ENCODE data around the gene UBE4A. TPM values are rescaled to one million over a fixed set of nuclear protein-coding genes. Genes with fewer than 3 reads are reported as not detected.

Gene UBE4A
- total and polyA plus RNA-seq, 2 of the 4 experiments (the other 2 are of a cell fraction): 15.2 to 69.7 TPM

GRCh38 chr11:118435893-118436624, 76.7 kb downstream of the UBE4A start, which contains the start of gene KMT2A:
KMT2A (plus strand) TSS chr11:118436492; CDS start chr11:118436513, 21 bp downstream.
- WGBS, 2 experiments (ENCODE audit: extremely low coverage in 2 of 2, insufficient read length in 1 of 2): 0% methylated on average over 26 of the region's 83 CpGs; no CpG with 5 or more reads in 1 of the 2 experiments
- Histone ChIP-seq H3K9ac (ENCODE audit: low read depth, low read length) (peak within 1 kb of the TSS; percentile 83), H3K9me3 (ENCODE audit: control insufficient read depth, insufficient read depth, low read length) (no peaks in the 10 kb centered on the region), H2BK20ac (ENCODE audit: low read depth, low read length) (no peak within 1 kb of the TSS), H3K79me1 (ENCODE audit: low read depth in 1 of 2, low read length in 2 of 2) (peaks cover 0 to 42% of the 10 kb centered on the region in 2 experiments; a peak in 2 of 4 replicates), H2BK15ac (ENCODE audit: low read depth, low read length) (no peak within 1 kb of the TSS), H3K56ac (ENCODE audit: extremely low read depth, insufficient read depth, low read length) (peak within 1 kb of the TSS; percentile 49), H3K4me2 (ENCODE audit: low read depth, low read length) (peak within 1 kb of the TSS; percentile 100), H4K5ac (ENCODE audit: low read depth, low read length) (peak within 1 kb of the TSS; percentile 66), H2BK5ac (ENCODE audit: low read depth, low read length, poor library complexity, severe bottlenecking) (peak within 1 kb of the TSS; percentile 91), H3K27ac (ENCODE audit: insufficient read depth, low read length) (peak within 1 kb of the TSS; percentile 95), H3K27me3 (ENCODE audit: control insufficient read depth, insufficient read depth, low read length) (no peaks in the 10 kb centered on the region), H4K20me1 (ENCODE audit: insufficient read depth, low read length) (peaks cover 44% of the 10 kb centered on the region), H3K9me1 (ENCODE audit: insufficient read depth, low read length) (no peaks in the 10 kb centered on the region), H3K4me3 (ENCODE audit: insufficient read depth, low read depth, low read length) (peak within 1 kb of the TSS; percentile 99), H3K18ac (ENCODE audit: low read depth, low read length) (peak within 1 kb of the TSS; percentile 73), H4K91ac (ENCODE audit: insufficient read depth, low read depth, low read length) (peak within 1 kb of the TSS; percentile 53), H2AK9ac (replicated peaks; ENCODE audit: low read depth, low read length, poor library complexity) (peak within 1 kb of the TSS; percentile 99), H4K8ac (ENCODE audit: low read depth in 2 of 2, low read length in 2 of 2) (peak within 1 kb of the TSS; percentile 62 to 71; a peak in 3 of 4 replicates), H3K23ac (ENCODE audit: low read depth, low read length) (peak within 1 kb of the TSS; percentile 86), H2AFZ (replicated peaks; ENCODE audit: low read length, poor library complexity) (peak within 1 kb of the TSS; percentile 96), H2AK5ac (ENCODE audit: low read depth, low read length) (0 out of 2 replicates have a peak within 1 kb of the TSS, but pooled peaks have one; percentile 51), H2BK120ac (ENCODE audit: low read depth, low read length) (0 out of 2 replicates have a peak within 1 kb of the TSS, but pooled peaks have one; percentile 37), H3K14ac (replicated peaks; ENCODE audit: low read depth, low read length) (peak within 1 kb of the TSS; percentile 66), H3K4me1 (ENCODE audit: control insufficient read depth, insufficient read depth, low read length) (peaks cover 6% of the 10 kb centered on the region), H3K36me3 (ENCODE audit: control insufficient read depth, insufficient read depth, low read length) (no peaks in the 10 kb centered on the region), H3K4ac (ENCODE audit: low read depth, low read length) (peak within 1 kb of the TSS; percentile 89)
- intact Hi-C loops (cut with micrococcal nuclease): loop anchor here (1.0 to 5.0 kb wide), 2 partner anchors 34 to 51 kb away; no protein-coding TSS in a partner anchor
- peak; percentile 100 for TF ChIP-seq FOS (IDR thresholded peaks at IDR 0.05; ENCODE audit: low read depth, low read length)
- no peak for TF ChIP-seq CEBPB (IDR thresholded peaks at IDR 0.05; ENCODE audit: low read depth, low read length)
- no peak for TF ChIP-seq RAD21 (IDR thresholded peaks at IDR 0.05; ENCODE audit: low read length)
- no peak for TF ChIP-seq RCOR1 (IDR thresholded peaks at IDR 0.05; ENCODE audit: insufficient replicate concordance, low read length)
- TF ChIP-seq BHLHE40 (IDR thresholded peaks at IDR 0.05; ENCODE audit: low read depth, low read length): 0 out of 2 replicates have a peak, but pooled peaks have one; percentile 2
- TF ChIP-seq SMC3 (IDR thresholded peaks at IDR 0.05; ENCODE audit: low read depth, low read length): no peak
- TF ChIP-seq CHD1 (IDR thresholded peaks at IDR 0.05; ENCODE audit: low read depth, low read length): no peak
- TF ChIP-seq MAZ (IDR thresholded peaks at IDR 0.05; ENCODE audit: borderline replicate concordance, low read depth, low read length): peak; percentile 98
- dilution Hi-C loops (cut with HindIII; ENCODE audit: low sequenced_read_pairs, unreplicated experiment): no loop called here
- peak; percentile 95 for DNase-seq
- peak; percentile 86 for ATAC-seq (ENCODE audit: low read depth)
- POLR2A ChIA-PET (ENCODE audit: unreplicated experiment): no interaction called here
- BruUV-seq (replicated peaks): no TSS peak
- CTCF ChIA-PET: no interaction called here
- in situ Hi-C loops (cut with MboI; ENCODE audit: low sequenced_read_pairs): no loop called here
